Measurements from ENCODE around the gene ZP2. TPM values are rescaled to one million over a fixed set of nuclear protein-coding genes. Genes with fewer than 3 reads are reported as not detected.
"Not testable (repeated sequence)": the region's sequence is repeated elsewhere in the genome, so short reads cannot be mapped to it uniquely, and the experiment has no call there.

Gene ZP2
- polyA plus RNA-seq = not detected

DNA sequence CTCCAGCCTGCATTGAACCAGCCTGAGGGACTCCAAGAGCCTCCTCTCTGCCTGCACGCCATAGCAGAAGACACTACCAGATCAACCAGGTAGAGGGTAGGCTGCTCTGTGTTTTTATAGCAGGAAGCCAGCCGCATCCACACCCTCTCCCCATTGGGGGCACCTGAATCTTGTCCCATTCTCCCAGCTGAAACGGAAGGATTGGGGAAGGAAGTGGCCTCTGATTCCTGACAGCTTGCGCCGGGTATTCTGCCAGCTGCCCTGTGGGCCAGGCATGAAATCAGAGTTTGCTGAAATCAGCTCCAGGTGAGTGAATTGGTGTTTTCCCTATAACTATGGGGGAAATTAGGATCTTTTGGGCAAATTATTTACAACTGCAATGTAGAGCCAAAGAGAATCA, at the start of gene ZP2:
Gene ZP2 (minus strand): TSS at position 89 of the 400 bp plus-strand sequence. CDS start 27 bp downstream, at position 62.
- WGBS, 3 donors = 42 to 71% (median 50%) methylated on average over 5 of the region's 5 CpGs
- H3K27ac ChIP-seq (ENCODE audit: low read depth, low read length) = no peak within 1 kb of the TSS

DNA sequence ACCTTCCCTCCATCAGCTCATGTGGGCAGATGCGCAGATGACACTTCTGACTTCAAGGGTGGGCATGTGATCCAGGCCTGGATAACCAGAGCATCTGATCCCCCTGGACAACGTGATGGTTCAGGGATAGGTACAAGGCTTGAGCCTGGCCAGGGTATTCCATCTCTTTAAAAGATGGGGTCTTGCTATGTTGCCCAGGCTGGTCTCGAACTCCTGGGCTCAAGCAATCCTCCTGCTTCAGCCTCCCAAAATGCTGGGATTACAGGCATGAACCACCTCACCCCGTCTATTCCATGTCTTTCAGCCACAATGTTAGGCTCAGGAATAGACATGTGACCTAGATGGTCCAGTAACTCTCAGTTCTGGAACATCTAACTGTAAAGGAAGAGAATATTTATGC, 45.9 kb upstream of the ZP2 start:
- no peak overlapping the region for H3K27ac ChIP-seq (ENCODE audit: low read depth, low read length)
- 77 to 90% (median 89%) methylated on average over 4 of the region's 4 CpGs for WGBS, 3 donors

- 86 to 90% (median 86%) methylated on average over 2 of the region's 2 CpGs for WGBS, 3 donors
- H3K27ac ChIP-seq (ENCODE audit: low read depth, low read length) = no peak overlapping the region
These were observed 45.3 kb upstream of the ZP2 start for GRCh38 chr16:21256636-21257035.

DNA sequence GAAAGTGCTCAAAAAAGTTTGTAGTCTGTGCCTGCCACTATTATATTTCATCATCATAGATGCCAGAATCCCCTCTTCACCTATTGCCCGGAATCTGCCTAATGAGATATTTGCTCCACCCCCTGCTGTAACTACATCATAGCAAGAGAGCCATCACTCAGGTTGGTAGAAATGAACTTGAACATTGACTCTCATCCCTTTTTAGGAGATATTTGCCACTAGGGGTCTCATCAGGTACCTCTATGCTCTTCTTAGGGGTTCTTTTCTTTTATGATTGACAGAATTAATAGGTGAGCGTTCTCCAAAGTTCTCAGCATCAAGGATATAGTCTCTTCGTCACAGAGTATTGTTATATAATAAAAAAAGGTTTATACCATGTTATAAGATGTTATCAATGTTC, 42.1 kb upstream of the ZP2 start:
- no peak overlapping the region for H3K27ac ChIP-seq (ENCODE audit: low read depth, low read length)
- 83 to 86% (median 86%) methylated on average over 3 of the region's 3 CpGs for WGBS, 3 donors

DNA sequence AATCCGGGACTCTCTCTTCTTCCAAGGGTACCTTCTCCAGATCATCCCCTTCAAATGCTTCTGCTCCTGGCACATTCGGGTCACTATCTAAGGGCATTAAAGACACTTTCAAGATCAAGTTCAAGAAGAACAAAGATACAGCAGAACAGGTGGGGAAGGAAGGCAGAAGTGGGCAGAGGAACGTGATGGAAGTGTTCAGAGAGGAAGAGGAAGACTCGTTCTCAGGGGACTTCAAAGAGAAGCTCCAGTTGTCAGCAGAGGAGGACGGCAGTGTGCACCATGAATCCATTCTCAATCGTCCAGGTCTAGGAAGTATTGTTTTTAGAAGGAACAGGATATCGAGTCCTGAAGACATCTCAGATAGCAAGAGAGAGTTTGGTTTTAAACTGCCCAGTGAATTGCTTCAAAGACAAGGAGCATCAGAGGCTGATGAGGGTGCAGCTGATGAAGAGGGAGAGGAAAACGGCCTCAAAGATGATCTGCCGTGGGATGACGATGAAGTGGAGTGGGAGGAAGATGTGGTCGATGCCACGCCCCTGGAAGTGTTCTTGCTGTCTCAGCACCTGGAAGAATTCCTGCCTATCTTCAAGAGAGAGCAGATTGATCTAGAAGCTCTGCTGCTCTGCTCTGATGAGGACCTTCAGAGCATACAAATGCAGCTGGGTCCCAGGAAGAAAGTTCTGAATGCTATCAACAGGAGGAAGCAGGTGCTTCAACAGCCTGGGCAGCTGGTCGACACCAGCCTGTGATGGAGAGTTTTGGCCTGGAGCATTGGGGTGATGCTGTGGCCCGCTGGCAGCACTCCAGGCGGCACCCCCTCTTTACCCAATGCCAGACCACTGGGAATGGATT, 38.9 kb upstream of the ZP2 start:
- WGBS, 3 donors = 75 to 80% (median 77%) methylated on average over 15 of the region's 15 CpGs
- no peak overlapping the region for H3K27ac ChIP-seq (ENCODE audit: low read depth, low read length)

- WGBS, 3 donors = 87 to 91% (median 87%) methylated on average over 4 of the region's 4 CpGs
- H3K27ac ChIP-seq (ENCODE audit: low read depth, low read length) = not testable (repeated sequence)
These were observed 36.8 kb upstream of the ZP2 start for GRCh38 chr16:21248179-21248578.

DNA sequence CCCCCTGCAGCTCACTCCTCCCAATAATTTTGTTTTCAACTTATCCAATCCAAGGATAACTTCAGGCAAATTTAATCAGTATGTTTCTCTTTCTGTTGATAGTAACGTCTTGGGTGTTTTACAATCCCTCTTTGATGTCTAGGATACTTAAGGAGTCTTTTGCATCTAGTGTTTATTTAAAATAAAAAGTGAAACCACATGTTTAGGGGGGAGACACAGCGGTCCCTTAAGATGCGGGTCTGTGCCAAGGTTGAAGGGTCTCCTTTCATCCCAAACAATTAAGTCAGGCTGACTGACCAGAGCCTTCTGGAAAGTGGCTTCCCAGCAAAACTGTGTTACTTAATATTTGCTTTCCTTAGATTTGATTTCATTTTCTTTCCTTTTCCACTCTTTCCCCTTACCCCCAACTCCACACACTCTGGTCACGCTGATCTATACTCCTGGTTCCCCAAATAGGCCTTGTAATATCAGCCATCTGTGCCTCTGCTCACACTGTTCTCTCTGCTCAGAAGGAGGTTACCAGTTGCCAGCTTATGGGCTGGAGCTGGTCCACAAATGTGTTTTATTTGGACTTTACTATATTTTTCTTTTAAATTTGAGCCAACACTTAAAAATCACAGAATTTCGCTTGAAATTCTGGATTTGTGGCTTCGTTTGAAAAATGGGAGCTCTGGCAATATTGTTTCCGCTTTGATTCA, 33.3 kb upstream of the ZP2 start:
- no peak overlapping the region for H3K27ac ChIP-seq (ENCODE audit: low read depth, low read length)
- WGBS, 3 donors = 63 to 85% (median 74%) methylated on average over 7 of the region's 7 CpGs

- no peak overlapping the region for H3K27ac ChIP-seq (ENCODE audit: low read depth, low read length)
- WGBS, 3 donors = 14 to 21% (median 17%) methylated on average over 2 of the region's 2 CpGs
These were observed 31.4 kb upstream of the ZP2 start for GRCh38 chr16:21242756-21243155.

DNA sequence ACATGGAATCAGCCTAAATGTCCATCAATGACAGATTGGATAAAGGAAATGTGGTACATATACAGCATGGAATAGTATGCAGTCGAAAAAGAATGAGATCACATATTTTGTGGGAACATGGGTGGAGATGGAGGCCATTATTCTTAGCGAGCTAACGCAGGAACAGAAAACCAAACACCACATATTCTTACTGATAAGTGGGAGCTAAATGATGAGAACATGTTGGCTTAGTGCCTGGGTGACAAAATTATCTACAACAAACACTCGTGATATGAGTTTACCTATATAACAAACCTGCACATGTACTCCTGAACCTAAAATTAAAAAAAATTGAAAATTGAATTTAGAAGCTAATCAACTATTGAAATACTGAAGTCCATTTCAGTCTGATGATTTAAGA, 28.3 kb upstream of the ZP2 start:
- no peak overlapping the region for H3K27ac ChIP-seq (ENCODE audit: low read depth, low read length)
- WGBS, 3 donors = 44 to 78% (median 73%) methylated on average over 4 of the region's 4 CpGs

GRCh38 chr16:21236831-21237230, 25.5 kb upstream of the ZP2 start:
- no peak overlapping the region for H3K27ac ChIP-seq (ENCODE audit: low read depth, low read length)
- 75 to 86% (median 83%) methylated on average over 5 of the region's 5 CpGs for WGBS, 3 donors

GRCh38 chr16:21235199-21235585, 23.8 kb upstream of the ZP2 start:
- 58 to 78% (median 76%) methylated on average over 3 of the region's 3 CpGs for WGBS, 3 donors
- no peak overlapping the region for H3K27ac ChIP-seq (ENCODE audit: low read depth, low read length)

DNA sequence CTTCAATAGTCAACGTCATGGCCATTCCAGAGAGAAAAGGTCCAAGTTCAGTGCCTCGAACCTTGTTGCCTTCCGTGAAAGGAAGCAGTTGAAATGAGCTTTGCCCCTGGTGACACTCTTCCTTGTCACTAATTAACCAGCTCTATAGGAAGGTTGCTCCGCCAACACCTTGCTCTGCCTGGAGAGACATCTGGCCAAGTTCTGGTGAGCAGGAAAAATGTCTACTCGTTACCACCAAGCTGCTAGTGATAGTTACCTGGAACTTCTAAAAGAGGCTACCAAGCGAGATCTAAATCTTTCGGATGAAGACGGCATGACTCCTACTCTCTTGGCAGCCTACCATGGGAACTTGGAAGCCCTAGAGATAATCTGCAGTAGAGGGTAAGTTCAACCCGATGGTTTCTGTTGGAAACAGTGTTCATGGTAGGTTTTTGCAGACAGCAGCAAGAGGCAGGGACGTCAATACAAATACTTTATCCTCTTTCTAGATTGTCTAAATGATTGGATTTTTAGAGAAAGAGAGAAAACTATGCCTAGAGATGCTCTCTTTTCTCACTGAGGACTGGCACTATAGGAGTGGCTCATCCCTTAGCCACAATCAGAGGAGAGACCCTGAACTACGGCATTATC, 22.3 kb upstream of the ZP2 start, which contains the start of gene ANKS4B:
Gene ANKS4B (plus strand): TSS at position 179 of the 630 bp plus-strand sequence. CDS start 39 bp downstream, at position 218.
- WGBS, 3 donors = 41 to 86% (median 78%) methylated on average over 11 of the region's 11 CpGs
- no peak within 1 kb of the TSS for H3K27ac ChIP-seq (ENCODE audit: low read depth, low read length)

- 94 to 96% (median 96%) methylated on average over 1 of the region's 1 CpG for WGBS, 3 donors
- H3K27ac ChIP-seq (ENCODE audit: low read depth, low read length) = no peak overlapping the region
These were observed 21.7 kb upstream of the ZP2 start for GRCh38 chr16:21233045-21233520.

DNA sequence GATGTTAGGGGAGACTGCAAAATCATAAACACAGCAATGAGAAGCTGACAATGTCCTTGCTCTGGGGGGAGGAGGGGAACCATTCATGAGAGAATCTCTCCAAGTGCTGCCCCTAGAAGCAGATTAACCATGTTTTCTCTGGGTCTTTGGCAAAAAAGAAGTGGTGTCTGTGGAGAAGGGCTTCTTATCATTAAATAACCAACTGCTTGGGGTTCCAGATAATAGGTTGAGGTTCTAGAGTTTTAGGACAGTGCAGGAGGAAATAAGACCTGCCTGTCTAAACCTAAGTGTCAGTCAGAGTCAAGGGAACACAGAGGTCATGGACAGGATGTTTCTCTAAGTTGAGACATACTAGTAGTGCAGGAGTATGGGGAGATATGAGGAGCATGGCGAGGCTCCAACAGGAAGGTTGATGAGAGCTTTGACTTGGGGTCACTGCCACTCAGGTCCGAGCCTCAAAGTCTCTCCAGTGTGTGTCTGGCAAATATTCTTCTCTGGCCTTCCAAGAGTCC, 17.0 kb upstream of the ZP2 start:
- no peak overlapping the region for H3K27ac ChIP-seq (ENCODE audit: low read depth, low read length)
- WGBS, 3 donors = 53 to 72% (median 53%) methylated on average over 2 of the region's 2 CpGs

DNA sequence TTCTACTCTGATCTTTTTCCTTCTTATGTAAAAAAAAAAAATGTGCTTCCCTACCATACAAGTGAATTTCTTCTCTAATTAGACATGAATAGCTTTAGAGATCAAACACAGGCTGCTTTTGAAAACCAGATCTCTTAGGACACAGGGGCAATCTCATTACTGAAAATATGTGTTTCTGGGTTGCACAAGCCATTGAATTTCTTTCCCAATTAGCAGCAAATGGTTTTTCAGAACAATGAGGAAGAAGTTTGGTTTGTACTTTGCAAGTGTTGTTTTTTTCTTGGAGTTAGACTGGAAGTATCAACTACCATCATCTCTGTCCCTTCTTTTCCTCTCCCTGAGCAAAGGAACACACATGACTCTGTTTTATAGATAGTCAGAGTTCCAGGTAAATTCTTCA, 16.5 kb upstream of the ZP2 start:
- no peak overlapping the region for H3K27ac ChIP-seq (ENCODE audit: low read depth, low read length)

- no peak overlapping the region for H3K27ac ChIP-seq (ENCODE audit: low read depth, low read length)
These were observed 15.4 kb upstream of the ZP2 start for GRCh38 chr16:21226749-21227148.

- no peak overlapping the region for H3K27ac ChIP-seq (ENCODE audit: low read depth, low read length)
- WGBS, 3 donors = 35 to 67% (median 49%) methylated on average over 2 of the region's 2 CpGs
These were observed 13.4 kb upstream of the ZP2 start for GRCh38 chr16:21224800-21225199.

GRCh38 chr16:21223787-21224186, 12.4 kb upstream of the ZP2 start:
- 66 to 75% (median 74%) methylated on average over 9 of the region's 9 CpGs for WGBS, 3 donors
- no peak overlapping the region for H3K27ac ChIP-seq (ENCODE audit: low read depth, low read length)
